A549 treated with dexamethasone at 1 μM for 4 hours (cell line): ENCODE measurements around the gene MAST4. TPM values are rescaled to one million over a fixed set of nuclear protein-coding genes. Genes with fewer than 3 reads are reported as not detected.

Experiments
- total RNA-seq: library from RNA; stranded (reverse); fragments of 200-300 nt; extraction: Qiagen RNA extraction; gene quantifications from 5 replicates; pipeline ENCODE4 v1.2.3, GENCODE V29; 2022

Gene MAST4
- total RNA-seq: 1.0 to 2.1 TPM (median 1.3 TPM) in 5 replicates

DNA sequence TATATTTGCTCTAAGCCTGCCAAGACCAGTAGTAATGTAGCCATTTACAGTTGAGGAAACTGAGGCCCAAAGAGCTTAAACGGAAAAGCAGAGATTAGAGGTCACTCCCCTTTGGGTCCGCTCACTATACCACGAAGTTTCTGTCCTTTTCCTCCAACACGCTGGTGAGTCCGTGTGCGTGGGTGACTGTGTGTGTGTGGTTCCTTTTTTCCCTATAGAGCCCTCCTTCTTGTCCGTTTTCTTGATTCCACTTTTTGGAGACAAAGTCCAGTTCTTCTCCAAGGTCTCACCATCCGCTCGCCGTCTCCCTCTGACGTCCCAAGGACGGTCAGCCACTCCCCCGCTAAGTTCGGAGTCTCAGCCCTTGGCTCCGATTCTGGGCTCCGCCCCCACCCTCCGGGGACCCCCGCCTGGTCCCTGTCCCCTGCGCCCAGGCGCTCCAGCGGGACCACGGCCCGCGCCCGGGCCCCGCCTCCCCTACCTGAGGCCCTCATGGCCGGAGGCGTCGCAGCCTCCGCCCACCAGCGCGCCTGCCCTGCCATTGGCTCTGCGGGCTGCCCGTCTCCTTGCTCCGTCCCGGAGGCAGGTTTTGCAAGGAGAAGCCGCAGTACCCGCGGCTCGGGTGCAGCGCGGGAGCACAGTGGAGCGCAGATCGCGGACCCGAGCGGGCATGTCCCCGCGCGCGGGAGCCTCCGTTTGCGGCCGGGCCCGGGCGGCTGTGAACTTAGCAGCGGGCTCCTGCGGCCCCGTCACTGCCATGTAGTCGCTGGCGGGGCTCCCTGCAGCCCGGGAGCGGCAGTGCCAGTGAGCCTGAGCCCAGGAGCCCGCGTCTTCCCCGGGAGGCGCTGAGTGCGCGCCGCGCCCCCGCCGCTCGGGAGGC, at the start of gene MAST4:
Gene MAST4, plus strand, starts transcription at position 638 of the 880 bp plus-strand sequence. CDS start 263 bp downstream, outside the sequence.

DNA sequence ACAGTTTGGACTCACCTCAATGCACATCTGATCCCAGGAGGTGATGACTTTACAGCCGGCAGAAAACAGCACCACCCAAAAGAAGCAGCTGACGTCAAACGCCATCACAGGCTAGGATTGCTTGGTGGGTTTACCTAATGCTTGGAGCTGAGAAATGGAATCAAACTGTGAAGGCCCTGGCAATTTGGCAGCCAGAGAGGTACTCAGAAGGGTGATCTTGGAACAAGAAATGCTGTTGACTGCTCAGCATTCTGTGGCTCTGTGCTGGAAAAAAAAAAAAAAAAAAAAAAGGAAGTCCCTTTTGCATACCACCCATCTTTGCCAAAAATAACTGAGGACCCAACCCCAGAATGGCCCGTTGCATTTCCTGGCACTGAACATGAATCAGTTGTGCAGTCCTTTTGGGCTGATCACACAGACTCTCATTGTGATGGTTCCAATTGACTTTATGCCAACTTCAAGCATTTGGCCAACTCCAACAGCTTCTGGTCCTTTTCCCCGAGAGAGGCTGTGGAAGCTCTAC, 600.4 kb downstream of the MAST4 start, which contains the start of gene CD180:
Gene CD180, minus strand, starts transcription at position 263 of the 523 bp plus-strand sequence. Its CDS starts 158 bp downstream, at position 105.

